ENCODE results near the gene FGD5. TPM values are rescaled to one million over a fixed set of nuclear protein-coding genes. Genes with fewer than 3 reads are reported as not detected.
A peak's percentile ranks its signal among the peaks of the same experiment; 100 is the strongest.

The FGD5 gene
- total and polyA plus RNA-seq, 2 experiments from 2014 or later, result 7.4 to 12.2 TPM

GRCh38 chr3:14957925-14958324 lies 139.2 kb downstream of the FGD5 start:
- Histone ChIP-seq H3K36me3 (ENCODE audit: insufficient read depth) (no peaks in the 10 kb centered on the region; the same call in 1 of the 2 replicates), H3K9me2 (ENCODE audit: insufficient read depth) (no peaks in the 10 kb centered on the region), H3K4me2 (no peak overlapping the region), H3K4me1 (ENCODE audit: insufficient read depth) (peaks cover 16% of the 10 kb centered on the region), H3K79me2 (replicated peaks; ENCODE audit: insufficient read depth) (peaks cover 100% of the 10 kb centered on the region), H3K4me3 (no peak overlapping the region), H3K27ac (ENCODE audit: low read depth) (no peak overlapping the region), H4K20me1 (replicated peaks; ENCODE audit: insufficient read depth) (peaks cover 40% of the 10 kb centered on the region), H3K27me3 (ENCODE audit: insufficient read depth) (no peaks in the 10 kb centered on the region), H3F3A (replicated peaks; ENCODE audit: low read depth) (no peaks in the 10 kb centered on the region), H2AFZ (no peak overlapping the region)
- Mint-ChIP-seq H3K27me3 (ENCODE audit: insufficient read depth, low read depth, poor library complexity) (peaks cover 3% of the 10 kb centered on the region), H3K4me3 (no peak overlapping the region), H3K27ac (no peak overlapping the region), H3K36me3 (ENCODE audit: low read depth) (0 out of 3 replicates have a peak, but pooled peaks cover 5% of the 10 kb centered on the region), H3K4me1 (peaks cover 23% of the 10 kb centered on the region), H3K9me3 (no peaks in the 10 kb centered on the region)
- DNase-seq (ENCODE audit: low spot score), result no peak
- no peak for ATAC-seq
- TF ChIP-seq ZNF331 (CRISPR knock-in tag; IDR thresholded peaks at IDR 0.05; ENCODE audit: low read depth) (no peak), NANOG (IDR thresholded peaks at IDR 0.05; ENCODE audit: borderline replicate concordance) (no peak)

- Histone ChIP-seq H3K4me2 (no peak overlapping the region), H3K27me3 (ENCODE audit: insufficient read depth) (no peaks in the 10 kb centered on the region), H3K27ac (ENCODE audit: low read depth) (no peak overlapping the region), H3K4me1 (ENCODE audit: insufficient read depth) (peaks cover 16% of the 10 kb centered on the region), H3K9me2 (ENCODE audit: insufficient read depth) (no peaks in the 10 kb centered on the region), H3F3A (replicated peaks; ENCODE audit: low read depth) (no peaks in the 10 kb centered on the region), H3K4me3 (no peak overlapping the region), H2AFZ (no peak overlapping the region), H3K36me3 (ENCODE audit: insufficient read depth) (no peaks in the 10 kb centered on the region; the same call in 1 of the 2 replicates), H3K79me2 (replicated peaks; ENCODE audit: insufficient read depth) (peaks cover 100% of the 10 kb centered on the region), H4K20me1 (replicated peaks; ENCODE audit: insufficient read depth) (peaks cover 36% of the 10 kb centered on the region)
- H3K4me3 Mint-ChIP-seq, result no peak overlapping the region
- H3K9me3 Mint-ChIP-seq, result no peaks in the 10 kb centered on the region
- DNase-seq (ENCODE audit: low spot score), result no peak
- no peak for TF ChIP-seq CREB1 (CRISPR knock-in tag; IDR thresholded peaks at IDR 0.05; ENCODE audit: low read depth)
- 0 out of 2 replicates have a peak overlapping the region, but pooled peaks have one; percentile 8 for H3K27ac Mint-ChIP-seq
- H3K4me1 Mint-ChIP-seq, result peaks cover 23% of the 10 kb centered on the region
- peaks cover 3% of the 10 kb centered on the region for H3K27me3 Mint-ChIP-seq (ENCODE audit: insufficient read depth, low read depth, poor library complexity)
- ATAC-seq, result no peak
- H3K36me3 Mint-ChIP-seq (ENCODE audit: low read depth), result peaks cover 7% of the 10 kb centered on the region; the same call in 1 of the 3 replicates
Observed at GRCh38 chr3:14959359-14959943, 140.7 kb downstream of the FGD5 start.

DNA sequence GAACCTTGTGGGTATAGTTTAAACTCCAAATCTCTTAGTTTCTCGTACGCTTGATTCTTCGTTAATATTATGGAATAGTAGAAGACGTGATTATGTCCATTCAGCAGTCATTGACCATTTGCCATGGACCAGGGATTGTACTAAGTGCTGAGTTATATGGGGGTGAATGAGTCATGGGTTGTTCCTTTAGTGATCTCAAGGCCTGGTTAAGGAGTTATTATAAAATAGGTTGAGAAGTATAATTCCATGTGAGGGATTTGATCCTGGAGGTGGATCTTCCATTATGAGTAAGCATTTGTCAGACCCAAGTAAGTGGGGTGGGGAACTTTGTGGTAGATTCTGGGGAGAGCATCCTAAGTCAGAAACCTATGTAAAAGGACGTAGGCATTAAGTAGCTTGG lies 144.0 kb downstream of the FGD5 start:
- Mint-ChIP-seq H3K4me3 (no peak overlapping the region), H3K27ac (no peak overlapping the region), H3K36me3 (ENCODE audit: low read depth) (peaks cover 32% of the 10 kb centered on the region), H3K4me1 (peaks cover 3% of the 10 kb centered on the region), H3K9me3 (peaks cover 4% of the 10 kb centered on the region; the same call in 1 of the 3 replicates), H3K27me3 (ENCODE audit: insufficient read depth, low read depth, poor library complexity) (no peaks in the 10 kb centered on the region)
- Histone ChIP-seq H3K4me2 (no peak overlapping the region), H3K36me3 (ENCODE audit: insufficient read depth) (no peaks in the 10 kb centered on the region; the same call in 1 of the 2 replicates), H3K27ac (ENCODE audit: low read depth) (no peak overlapping the region), H3F3A (replicated peaks; ENCODE audit: low read depth) (no peaks in the 10 kb centered on the region), H3K27me3 (ENCODE audit: insufficient read depth) (no peaks in the 10 kb centered on the region), H3K4me1 (ENCODE audit: insufficient read depth) (peaks cover 7% of the 10 kb centered on the region), H3K79me2 (replicated peaks; ENCODE audit: insufficient read depth) (peaks cover 99% of the 10 kb centered on the region), H3K9me2 (ENCODE audit: insufficient read depth) (no peaks in the 10 kb centered on the region), H4K20me1 (replicated peaks; ENCODE audit: insufficient read depth) (peaks cover 17% of the 10 kb centered on the region), H3K4me3 (no peak overlapping the region), H2AFZ (no peak overlapping the region)
- ATAC-seq (no peak), DNase-seq (ENCODE audit: low spot score) (no peak)
- TF ChIP-seq, protein P1, sequence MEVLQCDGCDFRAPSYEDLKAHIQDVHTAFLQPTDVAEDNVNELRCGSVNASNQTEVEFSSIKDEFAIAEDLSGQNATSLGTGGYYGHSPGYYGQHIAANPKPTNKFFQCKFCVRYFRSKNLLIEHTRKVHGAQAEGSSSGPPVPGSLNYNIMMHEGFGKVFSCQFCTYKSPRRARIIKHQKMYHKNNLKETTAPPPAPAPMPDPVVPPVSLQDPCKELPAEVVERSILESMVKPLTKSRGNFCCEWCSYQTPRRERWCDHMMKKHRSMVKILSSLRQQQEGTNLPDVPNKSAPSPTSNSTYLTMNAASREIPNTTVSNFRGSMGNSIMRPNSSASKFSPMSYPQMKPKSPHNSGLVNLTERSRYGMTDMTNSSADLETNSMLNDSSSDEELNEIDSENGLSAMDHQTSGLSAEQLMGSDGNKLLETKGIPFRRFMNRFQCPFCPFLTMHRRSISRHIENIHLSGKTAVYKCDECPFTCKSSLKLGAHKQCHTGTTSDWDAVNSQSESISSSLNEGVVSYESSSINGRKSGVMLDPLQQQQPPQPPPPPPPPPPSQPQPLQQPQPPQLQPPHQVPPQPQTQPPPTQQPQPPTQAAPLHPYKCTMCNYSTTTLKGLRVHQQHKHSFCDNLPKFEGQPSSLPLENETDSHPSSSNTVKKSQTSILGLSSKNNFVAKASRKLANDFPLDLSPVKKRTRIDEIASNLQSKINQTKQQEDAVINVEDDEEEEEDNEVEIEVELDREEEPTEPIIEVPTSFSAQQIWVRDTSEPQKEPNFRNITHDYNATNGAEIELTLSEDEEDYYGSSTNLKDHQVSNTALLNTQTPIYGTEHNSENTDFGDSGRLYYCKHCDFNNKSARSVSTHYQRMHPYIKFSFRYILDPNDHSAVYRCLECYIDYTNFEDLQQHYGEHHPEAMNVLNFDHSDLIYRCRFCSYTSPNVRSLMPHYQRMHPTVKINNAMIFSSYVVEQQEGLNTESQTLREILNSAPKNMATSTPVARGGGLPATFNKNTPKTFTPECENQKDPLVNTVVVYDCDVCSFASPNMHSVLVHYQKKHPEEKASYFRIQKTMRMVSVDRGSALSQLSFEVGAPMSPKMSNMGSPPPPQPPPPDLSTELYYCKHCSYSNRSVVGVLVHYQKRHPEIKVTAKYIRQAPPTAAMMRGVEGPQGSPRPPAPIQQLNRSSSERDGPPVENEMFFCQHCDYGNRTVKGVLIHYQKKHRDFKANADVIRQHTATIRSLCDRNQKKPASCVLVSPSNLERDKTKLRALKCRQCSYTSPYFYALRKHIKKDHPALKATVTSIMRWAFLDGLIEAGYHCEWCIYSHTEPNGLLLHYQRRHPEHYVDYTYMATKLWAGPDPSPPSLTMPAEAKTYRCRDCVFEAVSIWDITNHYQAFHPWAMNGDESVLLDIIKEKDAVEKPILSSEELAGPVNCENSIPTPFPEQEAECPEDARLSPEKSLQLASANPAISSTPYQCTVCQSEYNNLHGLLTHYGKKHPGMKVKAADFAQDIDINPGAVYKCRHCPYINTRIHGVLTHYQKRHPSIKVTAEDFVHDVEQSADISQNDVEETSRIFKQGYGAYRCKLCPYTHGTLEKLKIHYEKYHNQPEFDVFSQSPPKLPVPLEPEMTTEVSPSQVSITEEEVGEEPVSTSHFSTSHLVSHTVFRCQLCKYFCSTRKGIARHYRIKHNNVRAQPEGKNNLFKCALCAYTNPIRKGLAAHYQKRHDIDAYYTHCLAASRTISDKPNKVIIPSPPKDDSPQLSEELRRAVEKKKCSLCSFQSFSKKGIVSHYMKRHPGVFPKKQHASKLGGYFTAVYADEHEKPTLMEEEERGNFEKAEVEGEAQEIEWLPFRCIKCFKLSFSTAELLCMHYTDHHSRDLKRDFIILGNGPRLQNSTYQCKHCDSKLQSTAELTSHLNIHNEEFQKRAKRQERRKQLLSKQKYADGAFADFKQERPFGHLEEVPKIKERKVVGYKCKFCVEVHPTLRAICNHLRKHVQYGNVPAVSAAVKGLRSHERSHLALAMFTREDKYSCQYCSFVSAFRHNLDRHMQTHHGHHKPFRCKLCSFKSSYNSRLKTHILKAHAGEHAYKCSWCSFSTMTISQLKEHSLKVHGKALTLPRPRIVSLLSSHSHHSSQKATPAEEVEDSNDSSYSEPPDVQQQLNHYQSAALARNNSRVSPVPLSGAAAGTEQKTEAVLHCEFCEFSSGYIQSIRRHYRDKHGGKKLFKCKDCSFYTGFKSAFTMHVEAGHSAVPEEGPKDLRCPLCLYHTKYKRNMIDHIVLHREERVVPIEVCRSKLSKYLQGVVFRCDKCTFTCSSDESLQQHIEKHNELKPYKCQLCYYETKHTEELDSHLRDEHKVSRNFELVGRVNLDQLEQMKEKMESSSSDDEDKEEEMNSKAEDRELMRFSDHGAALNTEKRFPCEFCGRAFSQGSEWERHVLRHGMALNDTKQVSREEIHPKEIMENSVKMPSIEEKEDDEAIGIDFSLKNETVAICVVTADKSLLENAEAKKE (CRISPR knock-in tag; IDR thresholded peaks at IDR 0.05), result no peak
- no peak for TF ChIP-seq EZH2phosphoT487 (IDR thresholded peaks at IDR 0.05; ENCODE audit: unreplicated experiment)
- no peak for TF ChIP-seq REST (IDR thresholded peaks at IDR 0.05; ENCODE audit: unreplicated experiment)
- no peak for TF ChIP-seq STAT1 (IDR thresholded peaks at IDR 0.05; ENCODE audit: unreplicated experiment)
